ENCODE measurements around the gene ANKRD35.

DNA sequence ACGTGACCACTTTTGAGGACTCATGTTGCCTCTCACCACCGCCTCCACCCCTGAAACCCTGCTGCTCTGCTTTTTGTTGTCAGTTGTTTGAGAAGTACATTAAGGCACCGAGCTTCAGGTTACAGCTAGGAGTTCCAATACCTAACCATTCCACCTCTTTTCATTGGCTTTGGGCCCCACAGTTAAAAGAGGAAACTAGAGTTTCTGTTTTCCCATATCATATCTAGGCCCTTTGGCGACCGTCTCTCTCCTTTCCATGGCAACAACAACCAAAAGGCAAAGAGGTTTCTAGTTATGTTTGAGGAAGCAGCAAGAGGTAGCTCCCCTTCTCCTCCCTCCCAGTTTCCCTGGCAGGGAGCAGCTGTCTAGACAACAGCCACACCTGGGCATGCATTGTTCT, 5.9 kb downstream of the ANKRD35 start:
- TF ChIP-seq, protein P1, sequence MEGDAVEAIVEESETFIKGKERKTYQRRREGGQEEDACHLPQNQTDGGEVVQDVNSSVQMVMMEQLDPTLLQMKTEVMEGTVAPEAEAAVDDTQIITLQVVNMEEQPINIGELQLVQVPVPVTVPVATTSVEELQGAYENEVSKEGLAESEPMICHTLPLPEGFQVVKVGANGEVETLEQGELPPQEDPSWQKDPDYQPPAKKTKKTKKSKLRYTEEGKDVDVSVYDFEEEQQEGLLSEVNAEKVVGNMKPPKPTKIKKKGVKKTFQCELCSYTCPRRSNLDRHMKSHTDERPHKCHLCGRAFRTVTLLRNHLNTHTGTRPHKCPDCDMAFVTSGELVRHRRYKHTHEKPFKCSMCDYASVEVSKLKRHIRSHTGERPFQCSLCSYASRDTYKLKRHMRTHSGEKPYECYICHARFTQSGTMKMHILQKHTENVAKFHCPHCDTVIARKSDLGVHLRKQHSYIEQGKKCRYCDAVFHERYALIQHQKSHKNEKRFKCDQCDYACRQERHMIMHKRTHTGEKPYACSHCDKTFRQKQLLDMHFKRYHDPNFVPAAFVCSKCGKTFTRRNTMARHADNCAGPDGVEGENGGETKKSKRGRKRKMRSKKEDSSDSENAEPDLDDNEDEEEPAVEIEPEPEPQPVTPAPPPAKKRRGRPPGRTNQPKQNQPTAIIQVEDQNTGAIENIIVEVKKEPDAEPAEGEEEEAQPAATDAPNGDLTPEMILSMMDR (IDR thresholded peaks at IDR 0.05) = no peak
- no peak for TF ChIP-seq POLR2A (IDR thresholded peaks at IDR 0.05)

All from thyroid gland (tissue), 4 donors.